Activated T-cell treated with anti-CD3 and anti-CD28 coated beads for 1 hour (primary cell): ENCODE data around the gene USP6NL.
"Not testable (repeated sequence)": the region's sequence is repeated elsewhere in the genome, so short reads cannot be mapped to it uniquely, and the experiment has no call there.

Experiments used
- DNase-seq: peaks from one replicate; pipeline ENCODE4 v3.0.0-alpha.2; 2020; ENCODE audit warnings: low read depth

Gene USP6NL

DNA sequence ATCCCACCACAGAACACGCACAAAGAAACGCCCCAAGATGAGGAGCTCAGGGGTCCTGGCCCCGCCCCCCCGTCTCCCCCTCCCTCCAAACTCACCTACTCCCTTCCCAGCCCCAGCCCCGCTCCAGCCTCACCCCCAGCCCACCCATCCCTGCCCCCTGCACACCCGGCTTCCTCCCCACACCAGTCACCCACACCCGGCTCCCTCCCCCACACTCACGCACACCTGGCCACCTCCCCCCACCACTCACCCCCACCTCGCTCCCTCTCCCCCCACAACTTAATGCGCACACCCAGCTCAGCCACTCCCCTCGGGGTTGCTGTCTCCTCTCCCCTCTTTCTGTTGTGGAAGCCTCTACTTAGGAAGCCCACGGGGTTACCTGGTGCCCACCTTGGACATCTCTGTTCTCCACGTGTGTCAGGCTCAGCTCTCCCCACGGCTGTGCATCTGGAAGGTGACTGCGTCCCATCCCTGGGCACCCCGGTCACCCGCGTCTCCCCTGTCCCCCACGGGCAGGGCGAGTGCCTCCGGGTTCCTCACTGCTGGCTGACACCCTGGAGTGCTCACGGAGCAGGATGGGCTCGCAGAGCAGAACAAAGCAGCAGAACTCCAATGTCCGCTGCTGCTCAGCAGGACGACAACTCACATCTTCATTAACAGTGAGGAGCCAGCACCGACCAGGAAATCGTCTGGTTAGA, 166.8 kb downstream of the USP6NL start:
- DNase-seq = no peak

DNA sequence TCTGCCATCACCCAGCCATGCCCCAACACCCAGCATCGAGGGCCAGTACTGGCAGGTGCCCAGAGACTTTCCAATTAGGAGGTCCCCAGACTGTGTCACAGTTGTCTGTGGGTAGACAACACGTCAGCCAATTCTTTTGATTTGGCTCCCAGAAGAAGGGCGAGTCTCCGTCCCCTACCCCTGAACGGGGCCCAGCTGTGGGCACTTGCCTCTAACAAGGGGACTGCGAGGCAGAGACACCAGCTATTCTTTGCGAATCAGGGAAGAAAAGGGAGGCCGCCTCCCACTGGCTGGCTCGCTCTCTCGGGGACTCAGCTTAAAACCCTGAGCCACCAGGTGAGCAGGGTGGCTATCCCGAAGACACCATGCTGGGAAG, 167.3 kb downstream of the USP6NL start:
- DNase-seq = no peak

DNA sequence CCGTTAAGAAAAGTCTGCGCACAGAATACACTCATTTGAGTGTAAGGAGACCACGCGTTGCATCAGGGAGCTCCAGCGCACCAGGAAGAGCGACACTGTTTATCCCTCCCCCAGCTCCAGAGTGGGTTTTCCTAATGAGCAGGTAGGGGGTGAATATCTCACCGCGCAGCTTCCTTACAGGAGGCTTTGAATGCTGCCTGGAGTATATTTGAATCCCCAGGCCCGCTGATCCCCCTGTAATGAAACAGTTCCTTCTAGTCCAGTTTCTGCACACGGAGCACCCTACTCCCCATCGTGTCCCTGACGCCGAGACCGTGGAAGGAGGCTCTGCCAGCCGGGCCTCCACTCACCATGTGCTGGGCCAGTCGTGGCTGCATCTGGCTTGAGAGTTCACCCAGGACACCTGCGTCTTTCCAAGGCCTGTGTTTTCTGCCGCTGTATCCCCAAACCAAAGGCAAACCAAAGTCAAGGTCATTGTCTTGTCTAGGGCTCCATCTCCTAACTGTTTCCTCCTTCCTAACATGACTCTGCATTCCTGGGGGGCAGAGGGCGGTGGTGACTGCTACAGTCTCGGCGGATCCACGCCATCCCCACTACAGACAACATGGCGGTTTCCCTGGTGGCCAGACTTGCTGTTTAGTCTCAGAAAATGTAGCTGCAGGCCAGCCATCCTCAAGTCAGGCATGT, 167.8 kb downstream of the USP6NL start:
- DNase-seq = no peak

DNA sequence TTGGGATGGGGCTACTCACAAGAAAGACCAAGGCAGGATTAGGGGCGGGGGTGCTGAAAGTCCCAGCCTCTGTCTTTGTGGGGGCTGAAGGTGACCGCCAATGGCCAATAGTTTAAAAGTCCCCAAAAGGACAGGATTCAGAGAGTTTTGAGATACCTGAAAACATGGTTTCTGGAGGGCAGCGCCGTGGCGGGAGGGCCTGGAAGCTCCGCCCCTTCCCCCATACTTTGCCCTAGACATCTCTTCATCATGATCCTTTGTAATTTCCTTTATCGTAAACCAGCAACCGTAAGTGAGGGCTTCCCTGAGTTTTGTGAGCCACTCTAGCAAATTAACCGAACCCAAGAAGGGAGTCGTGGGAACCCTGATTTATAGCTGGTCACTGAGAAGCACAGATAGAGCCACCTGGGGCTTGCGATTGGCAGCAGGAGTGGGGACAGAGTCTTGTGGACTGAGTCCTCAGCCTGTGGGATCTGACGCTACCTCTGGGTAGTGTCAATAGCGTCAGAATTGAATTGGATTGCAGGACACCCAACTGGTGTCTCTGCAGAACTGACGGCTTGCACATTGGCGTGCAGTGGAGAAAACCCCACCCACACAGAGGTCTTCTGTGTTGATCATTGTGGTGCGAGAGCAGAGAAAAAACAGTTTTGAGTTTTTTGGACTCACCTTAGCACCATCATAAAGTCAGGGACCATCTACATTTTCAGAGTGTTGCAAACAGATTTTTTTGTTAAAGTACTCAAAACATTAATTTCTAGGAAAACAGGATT, 169.3 kb downstream of the USP6NL start:
- DNase-seq = no peak

DNA sequence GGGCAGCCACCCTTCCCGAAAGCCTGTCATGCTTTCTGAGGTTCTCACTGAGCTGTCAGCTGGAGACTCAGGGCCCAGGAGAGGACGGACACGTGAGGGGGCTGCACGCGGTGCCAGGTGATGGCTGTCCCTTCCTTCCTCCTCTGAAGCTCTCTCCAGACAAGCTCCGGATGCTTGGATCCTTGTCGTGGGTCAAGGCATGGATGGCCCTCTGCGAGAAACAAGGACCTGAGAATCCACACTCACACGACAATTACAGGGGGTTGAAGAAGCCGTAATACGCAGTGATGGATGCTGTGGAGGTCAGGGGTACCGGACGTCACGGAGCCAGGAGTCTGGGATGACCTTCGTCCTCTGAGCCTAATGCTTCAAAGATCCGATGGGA, 170.3 kb downstream of the USP6NL start:
- no peak for DNase-seq

DNA sequence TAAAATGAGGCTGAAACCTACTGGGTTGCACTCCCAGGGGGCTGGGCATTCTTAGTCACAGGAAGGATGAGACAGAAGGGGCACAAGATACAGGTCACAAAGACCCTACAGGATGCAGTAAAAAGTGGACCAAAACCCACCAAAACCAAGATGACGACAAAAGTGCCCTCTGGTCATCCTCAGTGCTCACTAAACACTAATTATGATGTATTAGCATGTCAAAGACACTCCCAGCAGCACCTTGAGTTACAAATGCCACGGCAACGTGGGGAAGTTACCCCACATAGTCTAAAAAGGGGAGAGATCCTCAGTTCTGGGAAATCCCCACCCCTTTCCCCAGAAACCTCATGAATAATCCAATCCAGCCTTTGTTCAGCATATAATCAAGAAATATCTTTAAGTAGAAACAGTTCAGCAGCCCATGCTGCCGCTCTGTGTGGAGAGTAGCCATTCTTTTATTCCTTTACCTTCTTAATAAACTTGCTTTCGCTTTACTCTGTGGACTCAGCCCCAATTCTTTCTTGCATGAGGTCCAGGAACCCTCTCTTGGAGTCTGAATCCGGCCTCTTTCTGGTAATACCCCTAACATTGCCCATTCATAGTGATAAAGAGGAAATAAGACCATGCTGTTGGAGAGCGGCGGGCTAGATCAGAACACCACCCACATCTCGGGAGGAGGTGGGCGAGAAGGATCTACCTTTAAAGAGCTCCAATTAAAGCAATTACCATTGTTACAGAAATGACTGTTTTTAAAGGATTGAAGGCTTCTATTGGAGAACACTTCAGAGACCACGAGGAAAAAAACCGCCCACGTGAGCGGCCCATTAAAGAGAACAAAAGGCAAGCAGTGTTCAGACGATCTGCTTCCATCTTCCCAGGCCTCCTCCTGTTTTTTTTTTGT, 170.9 kb downstream of the USP6NL start:
- no peak for DNase-seq

DNA sequence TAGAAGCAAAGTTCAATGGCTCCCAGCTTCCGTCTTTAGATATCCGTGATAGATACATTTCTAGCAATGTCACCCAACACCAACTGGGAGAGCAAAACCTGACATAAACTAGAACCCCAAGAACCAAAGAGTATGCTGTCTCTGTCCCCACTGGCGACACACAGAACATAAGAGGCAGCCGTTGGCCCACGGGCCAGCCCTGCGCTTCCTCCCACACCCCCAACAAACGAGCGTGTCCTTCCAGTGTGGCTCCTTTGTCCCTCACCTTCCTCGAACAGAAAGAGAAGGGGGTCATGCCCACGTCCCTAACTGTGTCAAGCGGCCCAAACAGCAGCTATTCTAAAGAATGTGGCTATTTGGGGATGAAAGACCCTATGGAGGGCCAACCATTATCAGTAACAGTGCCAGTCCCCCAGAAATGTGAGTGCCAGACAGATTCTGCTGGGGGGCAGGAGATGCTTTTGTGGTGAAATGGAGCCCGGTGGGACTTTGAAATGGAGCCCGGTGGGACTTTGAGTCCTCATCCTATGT, 171.9 kb downstream of the USP6NL start:
- no peak for DNase-seq

DNA sequence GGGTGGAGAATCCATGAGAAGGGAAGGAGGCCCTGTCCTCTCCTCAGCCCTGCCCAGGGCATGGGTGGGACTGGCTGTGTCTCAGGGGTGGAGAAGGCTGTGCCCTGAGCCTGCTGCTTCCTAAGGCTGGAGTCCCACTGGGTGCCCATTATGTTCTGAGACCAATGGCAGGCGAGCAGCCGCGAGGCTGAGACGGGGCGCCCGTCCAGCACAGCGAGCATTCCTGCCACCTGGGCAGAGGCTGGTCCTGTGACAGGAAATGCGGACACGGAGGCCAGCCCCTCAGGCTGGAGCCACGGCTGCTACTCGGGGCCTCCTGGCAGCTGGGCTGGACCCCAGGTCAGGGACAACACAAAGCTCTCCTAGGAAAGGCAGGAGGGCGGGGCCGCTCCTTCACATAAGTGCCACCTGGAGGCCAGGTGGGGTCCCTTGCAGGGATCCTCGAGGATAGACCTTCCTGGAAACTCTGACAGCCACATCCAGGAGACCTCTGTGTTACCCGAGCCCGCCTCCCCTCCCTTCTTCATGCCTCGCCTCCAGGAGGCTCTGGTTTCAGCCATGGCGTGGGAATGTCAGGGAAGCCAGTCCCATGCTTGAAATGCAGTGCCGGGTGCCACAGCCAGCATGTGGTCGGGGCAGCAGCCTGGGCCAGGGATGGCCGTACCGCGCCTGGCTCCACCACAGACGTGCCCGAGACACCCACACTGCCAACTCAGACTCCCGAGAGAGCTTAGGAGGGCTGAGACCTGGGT, 173.9 kb downstream of the USP6NL start:
- no peak for DNase-seq

DNA sequence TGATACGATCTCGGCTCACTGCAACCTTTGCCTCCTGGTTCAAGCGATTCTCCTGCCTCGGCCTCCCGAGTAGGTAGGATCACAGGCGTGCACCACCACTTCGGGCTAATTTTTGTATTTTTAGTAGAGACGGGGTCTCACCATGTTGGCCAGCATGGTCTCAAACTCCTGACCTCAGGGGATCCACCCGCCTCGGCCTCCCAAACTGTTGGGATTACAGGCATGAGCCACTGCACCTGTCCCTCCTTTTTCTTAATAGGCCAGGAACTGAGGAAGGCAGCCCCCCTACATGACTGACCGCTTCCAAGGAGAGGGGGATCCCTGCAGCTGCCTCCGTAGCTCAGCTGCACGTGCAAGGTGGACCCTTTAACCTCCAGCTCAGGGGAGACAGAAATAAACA, 175.0 kb downstream of the USP6NL start:
- not testable (repeated sequence) for DNase-seq

DNA sequence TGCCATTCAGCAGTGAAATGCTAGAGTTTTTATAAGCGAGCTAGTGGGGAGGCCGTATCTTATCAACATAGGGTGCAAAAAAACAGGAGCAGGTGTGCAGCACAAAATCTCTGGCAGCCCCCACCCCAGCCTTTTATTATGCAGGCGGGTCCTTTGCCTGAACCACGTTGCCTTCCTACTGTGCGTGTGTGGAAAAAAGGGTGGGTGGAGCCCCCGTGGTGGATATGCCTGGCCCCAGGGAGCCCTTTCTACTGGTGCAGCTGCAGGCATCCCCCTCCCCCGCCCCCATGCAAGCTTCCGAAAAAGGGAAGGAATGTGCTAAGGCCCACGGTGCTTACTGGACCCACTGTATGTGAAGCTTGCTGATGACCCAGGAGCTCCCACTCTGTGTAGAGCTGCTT, 175.9 kb downstream of the USP6NL start:
- no peak for DNase-seq

DNA sequence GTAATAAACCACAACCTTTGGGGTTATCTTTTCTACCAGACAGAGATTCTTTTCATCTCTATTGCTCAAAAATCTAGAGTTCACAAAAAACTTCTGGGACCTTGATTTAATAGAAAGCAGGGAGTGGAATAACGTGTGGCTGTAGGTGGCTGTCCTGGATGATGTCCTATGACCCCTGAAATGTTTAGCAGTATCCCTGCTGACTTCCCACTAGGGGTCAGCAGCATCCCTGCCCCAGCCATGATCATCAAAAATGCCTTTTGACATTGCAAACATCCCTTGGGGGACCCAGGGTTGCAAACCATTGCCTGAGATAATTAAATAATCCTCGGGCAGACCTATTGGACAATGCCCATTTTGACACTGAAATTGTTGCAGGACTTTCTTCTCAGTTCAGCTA, 177.1 kb downstream of the USP6NL start:
- no peak for DNase-seq

DNA sequence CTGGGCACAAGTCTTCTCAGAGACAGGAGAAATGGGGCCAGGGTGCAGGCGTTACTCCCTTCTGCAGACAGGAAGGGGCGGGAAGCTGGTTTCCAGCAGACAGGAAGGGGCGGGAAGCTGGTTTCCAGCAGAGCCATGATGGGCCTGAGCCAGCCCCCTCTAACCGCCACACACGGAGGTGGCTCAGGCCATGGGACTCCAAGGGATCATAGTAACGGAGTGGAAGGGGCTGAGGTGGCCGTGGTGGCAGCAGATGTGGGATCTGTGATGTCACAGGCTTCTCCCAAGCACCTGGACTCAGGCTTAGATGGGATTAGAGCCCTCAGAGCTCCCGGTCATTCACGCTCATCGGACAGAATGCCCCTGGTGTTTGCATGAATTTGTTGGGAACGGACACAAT, 177.8 kb downstream of the USP6NL start:
- DNase-seq = no peak

DNA sequence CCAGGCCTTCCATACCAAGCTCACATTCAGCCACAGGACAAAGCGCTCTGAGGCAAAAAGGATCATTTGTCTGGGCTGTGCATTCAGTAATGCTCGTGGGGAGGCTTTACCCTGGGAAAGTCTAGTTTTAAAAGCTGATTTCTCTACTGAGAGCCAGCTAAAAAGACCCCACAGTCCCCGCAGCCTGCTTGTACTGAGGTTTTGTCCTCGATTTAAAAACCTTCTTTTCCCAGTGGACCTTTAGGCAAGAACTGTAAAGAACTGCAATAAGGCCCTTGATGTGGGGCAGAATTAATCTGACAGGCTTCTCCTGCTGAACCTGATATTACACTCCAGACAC, 180.3 kb downstream of the USP6NL start:
- no peak for DNase-seq

DNA sequence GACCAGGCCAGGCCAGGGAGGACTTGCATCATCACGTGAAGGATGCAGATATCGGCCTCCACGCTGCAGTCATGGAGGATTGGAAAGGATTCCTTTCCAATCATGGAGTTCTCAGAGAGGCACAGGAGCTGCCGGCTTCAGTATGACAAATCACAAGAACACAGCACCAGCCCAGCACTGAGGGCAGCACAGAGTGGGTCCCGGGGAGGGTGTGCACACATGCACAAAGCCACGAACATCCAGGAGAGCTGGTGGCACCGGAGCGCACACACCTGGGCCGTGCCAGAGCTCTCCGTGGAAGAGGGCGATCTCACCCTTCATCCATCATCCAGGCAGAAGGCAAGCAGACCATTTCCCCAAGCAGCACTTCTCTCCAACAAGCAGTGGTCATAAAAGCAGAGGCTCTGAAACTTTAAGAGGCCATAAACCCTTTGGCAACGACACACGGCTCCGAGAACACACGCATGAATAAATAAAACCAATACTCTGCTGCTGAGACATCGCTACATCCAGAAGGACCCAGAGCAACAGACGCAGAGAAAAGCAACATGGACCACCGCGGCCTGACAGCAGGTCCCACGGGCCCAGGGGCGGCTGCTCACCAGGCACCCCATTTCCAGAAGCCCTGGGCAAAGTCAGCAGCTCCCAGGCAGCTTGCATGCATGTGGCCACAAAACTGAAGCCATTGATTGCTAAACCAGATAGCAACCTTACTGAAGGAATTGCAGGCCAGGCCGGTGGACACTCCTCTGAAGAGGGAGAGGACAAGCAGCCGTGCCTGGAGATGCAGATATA, 180.8 kb downstream of the USP6NL start:
- no peak for DNase-seq

DNA sequence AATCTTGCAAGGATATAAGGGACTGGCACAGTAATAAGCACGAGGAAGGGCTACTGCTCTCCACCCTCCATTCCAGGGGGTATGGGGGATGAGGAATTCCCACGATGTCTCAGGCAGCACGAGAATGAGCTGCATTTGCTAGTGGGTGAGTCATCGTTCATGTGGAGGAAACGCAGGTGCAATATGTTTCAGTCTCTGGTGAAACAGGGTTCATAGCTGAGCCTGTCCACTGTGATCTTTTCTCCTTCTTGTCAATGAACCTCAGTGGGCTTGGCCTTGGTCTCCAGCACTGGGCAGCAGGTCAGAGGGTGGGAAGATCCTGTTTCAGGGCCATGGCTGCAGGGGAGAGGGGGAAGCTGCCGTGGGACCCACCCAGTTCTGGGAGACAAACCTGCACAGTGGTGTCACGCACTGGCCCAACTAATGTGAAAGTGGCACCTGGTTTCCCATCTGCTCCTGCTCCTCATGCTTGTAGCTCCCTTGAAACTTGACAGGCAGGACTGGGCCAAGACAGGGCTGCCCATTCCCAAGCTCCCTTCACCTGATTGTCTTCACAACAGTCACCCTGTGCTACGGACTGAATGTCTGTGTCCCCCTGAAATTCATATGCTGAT, 181.9 kb downstream of the USP6NL start:
- no peak for DNase-seq

DNA sequence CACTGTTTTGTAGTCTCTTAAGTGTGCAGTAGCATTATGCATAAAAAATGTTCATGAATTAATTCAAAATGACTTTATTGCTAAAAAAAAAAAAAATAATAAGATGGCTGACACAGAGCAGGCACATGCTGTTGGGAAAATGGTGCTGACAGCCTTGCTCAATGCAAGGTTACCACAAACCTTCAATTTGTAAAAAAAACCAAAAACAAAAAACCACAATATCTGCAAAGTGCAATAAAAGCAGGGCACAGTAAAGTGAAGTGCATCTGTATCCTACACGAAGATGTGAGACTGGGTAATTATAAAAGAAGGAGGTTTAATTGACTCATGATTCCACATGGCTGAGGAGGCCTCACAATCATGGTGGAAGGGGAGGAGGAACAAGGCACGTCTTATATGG, 185.8 kb downstream of the USP6NL start:
- DNase-seq = no peak

DNA sequence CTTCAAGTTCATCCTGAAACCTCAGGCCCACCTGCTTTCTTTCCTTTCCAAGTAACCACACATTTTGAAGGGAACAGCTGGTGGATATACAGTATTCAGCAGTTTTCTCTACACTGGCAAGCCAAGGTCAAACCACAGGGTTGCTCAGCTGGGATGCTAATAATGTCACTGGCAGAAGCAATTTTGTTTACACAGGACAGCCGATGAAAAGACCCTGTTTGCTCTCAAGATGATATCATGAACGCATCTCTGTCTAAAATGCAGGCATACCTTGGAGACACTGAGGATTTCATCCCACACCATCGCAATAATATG, 186.2 kb downstream of the USP6NL start:
- no peak for DNase-seq

DNA sequence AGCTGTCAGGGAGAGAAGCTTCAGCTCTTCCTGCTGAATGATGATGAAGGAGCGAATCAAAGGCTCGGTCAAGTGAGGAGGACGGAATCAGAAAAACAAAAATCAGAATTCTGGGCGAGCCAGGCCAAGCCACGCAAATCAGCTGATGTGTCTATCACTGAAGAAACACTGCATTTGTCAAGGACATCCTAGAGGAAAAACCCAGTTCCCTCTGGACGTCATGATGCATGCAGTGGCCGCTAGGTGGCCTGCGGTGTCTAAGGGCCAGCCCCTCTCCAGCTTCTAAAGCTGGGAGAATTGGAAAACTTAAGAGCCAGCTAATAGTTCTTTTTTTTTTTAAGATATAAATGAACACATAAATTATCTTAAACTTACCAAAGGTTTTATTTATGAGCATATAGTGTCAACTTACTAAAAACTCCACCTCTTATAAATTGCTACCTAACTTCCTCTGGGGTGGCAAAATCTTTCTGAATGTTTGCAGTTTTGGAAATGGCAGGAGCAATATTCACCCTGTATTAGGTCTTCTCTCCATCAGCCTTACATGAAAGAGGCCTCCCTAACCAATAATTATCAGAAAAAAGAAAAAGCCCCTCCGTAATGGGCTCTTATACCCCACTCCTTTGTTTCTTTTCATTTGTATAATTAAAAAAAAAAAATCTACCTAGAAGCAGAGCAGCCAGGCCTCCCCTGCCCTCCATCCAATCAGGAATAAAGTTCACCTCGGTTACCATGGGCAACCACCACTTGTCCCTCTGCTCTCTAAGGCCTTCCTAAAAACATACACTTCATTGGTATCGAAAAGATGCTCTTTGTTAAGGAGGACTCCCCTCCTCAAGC, 186.8 kb downstream of the USP6NL start:
- no peak for DNase-seq

DNA sequence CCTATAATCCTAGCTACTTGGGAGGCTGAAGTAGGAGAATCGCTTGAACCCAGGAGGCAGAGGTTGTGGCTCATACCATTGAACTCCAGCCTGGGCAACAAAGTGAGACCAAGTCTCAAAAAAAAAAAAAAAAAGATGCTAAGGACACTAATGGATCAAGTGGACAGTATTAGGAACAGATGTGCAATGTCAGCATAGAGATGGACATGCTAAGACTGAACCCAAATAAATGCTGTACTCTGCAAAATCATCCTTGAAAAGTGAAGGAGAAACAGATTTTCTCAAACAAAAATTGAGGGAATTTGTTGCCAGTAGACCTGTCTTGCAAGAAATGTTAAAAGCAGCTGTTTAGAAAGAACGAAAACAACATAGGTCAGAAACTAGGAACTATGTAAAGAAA, 194.5 kb downstream of the USP6NL start:
- no peak for DNase-seq
